Mesendoderm (in vitro differentiated cells): ENCODE measurements around the gene AGTR1. TPM values are rescaled to one million over a fixed set of nuclear protein-coding genes. Genes with fewer than 3 reads are reported as not detected.

Experiments used
- DNase-seq: peaks from one replicate; pipeline ENCODE4 v3.0.0; 2013
- H2AK5ac ChIP-seq: 2 replicates; pipeline ENCODE4 v1.6.1; 2013; ENCODE audit warnings: low read length, inconsistent platforms
- H2BK120ac ChIP-seq: 2 replicates; pipeline ENCODE4 v1.6.1; 2013; ENCODE audit warnings: low read depth, mild to moderate bottlenecking, low read length, moderate library complexity, mixed read lengths
- H2BK15ac ChIP-seq: replicated peaks from 2 replicates; pipeline ENCODE4 v1.6.1; 2013; ENCODE audit warnings: low read depth, mild to moderate bottlenecking, moderate library complexity
- H2BK5ac ChIP-seq: 2 replicates; pipeline ENCODE4 v1.6.1; 2013; ENCODE audit warnings: low read length, inconsistent platforms
- H3K18ac ChIP-seq: 2 replicates; pipeline ENCODE4 v1.6.1; 2013; ENCODE audit warnings: mild to moderate bottlenecking, low read length, mixed read lengths
- H3K23ac ChIP-seq: one replicate; pipeline ENCODE4 v1.6.1; 2013; ENCODE audit warnings: low read length
- H3K27ac ChIP-seq: 2 replicates; pipeline ENCODE4 v1.5.1; 2013; ENCODE audit warnings: low read depth, mild to moderate bottlenecking, inconsistent platforms, low read length, moderate library complexity
- H3K27me3 ChIP-seq: 2 replicates; pipeline ENCODE4 v1.6.1; 2013; ENCODE audit warnings: low read length, control low read depth, mild to moderate bottlenecking, inconsistent platforms; ENCODE audit not compliant: insufficient read depth, poor library complexity
- H3K36me3 ChIP-seq: 2 replicates; pipeline ENCODE4 v1.6.1; 2013; ENCODE audit warnings: low read length, inconsistent platforms; ENCODE audit not compliant: control insufficient read depth, insufficient read depth
- H3K4ac ChIP-seq: one replicate; pipeline ENCODE4 v1.6.1; 2013; ENCODE audit warnings: low read depth, mild to moderate bottlenecking, low read length, moderate library complexity
- H3K4me1 ChIP-seq: 2 replicates; pipeline ENCODE4 v1.6.1; 2013; ENCODE audit warnings: low read depth, low read length, inconsistent platforms; ENCODE audit not compliant: control insufficient read depth
- H3K4me2 ChIP-seq: 2 replicates; pipeline ENCODE4 v1.6.1; 2013; ENCODE audit warnings: low read length
- H3K4me3 ChIP-seq: 2 replicates; pipeline ENCODE4 v1.5.1; 2013; ENCODE audit warnings: mild to moderate bottlenecking, low read length
- H3K56ac ChIP-seq: one replicate; pipeline ENCODE4 v1.6.1; 2013; ENCODE audit warnings: low read length
- H3K79me1 ChIP-seq: 2 replicates; pipeline ENCODE4 v1.6.1; 2013; ENCODE audit warnings: low read length, inconsistent platforms
- H3K79me2 ChIP-seq: 2 replicates; pipeline ENCODE4 v1.6.1; 2013; ENCODE audit warnings: mild to moderate bottlenecking, low read length; ENCODE audit not compliant: control insufficient read depth, insufficient read depth
- H3K9ac ChIP-seq: 2 replicates; pipeline ENCODE4 v1.6.1; 2013; ENCODE audit warnings: low read length, inconsistent platforms
- H4K5ac ChIP-seq: one replicate; pipeline ENCODE4 v1.6.1; 2013; ENCODE audit warnings: low read length
- H4K8ac ChIP-seq: one replicate; pipeline ENCODE4 v1.6.1; 2013; ENCODE audit warnings: low read depth, mild to moderate bottlenecking, control low read depth, low read length, moderate library complexity
- WGBS: extraction: QIAGEN DNeasy Blood & Tissue Kit; methylation state at CpG from one replicate; pipeline ENCODE4 v1.1.7; 2013; ENCODE audit warnings: low lambda C conversion rate, missing lambda C conversion rate; ENCODE audit not compliant: insufficient coverage; ENCODE audit errors: extremely low coverage; 5-methylcytosine and 5-hydroxymethylcytosine counted together
- polyA plus RNA-seq, 2 experiments: library from polyadenylated mRNA; stranded (reverse); fragments of 200-250 nt; gene quantifications; one replicate each; pipeline ENCODE4 v1.2.3, GENCODE V29; 2013

AGTR1 gene
- 0.14 TPM for polyA plus RNA-seq (2013, experiment 1 of 2)
- polyA plus RNA-seq (2013, experiment 2 of 2) = 0.17 TPM

- H3K36me3 ChIP-seq = no peaks in the 10 kb centered on the region
- H3K56ac ChIP-seq = peak within 1 kb of the TSS; percentile 6
- H3K4me2 ChIP-seq = peak within 1 kb of the TSS; percentile 51
- no peaks in the 10 kb centered on the region for H3K27me3 ChIP-seq
- H3K9ac ChIP-seq = peak within 1 kb of the TSS; percentile 9
- no peak within 1 kb of the TSS for H3K18ac ChIP-seq
- H4K5ac ChIP-seq = no peak within 1 kb of the TSS
- H2AK5ac ChIP-seq = no peak within 1 kb of the TSS
- no peak within 1 kb of the TSS for H3K27ac ChIP-seq
- H2BK120ac ChIP-seq = no peak within 1 kb of the TSS
- no peak within 1 kb of the TSS for H4K8ac ChIP-seq
- WGBS = no CpG with 5 or more reads among the region's 61 CpGs
- peak within 1 kb of the TSS; percentile 15 for H3K4me3 ChIP-seq
- H2BK15ac ChIP-seq = no peak within 1 kb of the TSS
- no peak within 1 kb of the TSS for H3K23ac ChIP-seq
- no peak within 1 kb of the TSS for H3K4ac ChIP-seq
- H3K79me2 ChIP-seq = no peaks in the 10 kb centered on the region
- H3K79me1 ChIP-seq = no peaks in the 10 kb centered on the region
- DNase-seq = peak; percentile 86
- no peaks in the 10 kb centered on the region for H3K4me1 ChIP-seq
- no peak within 1 kb of the TSS for H2BK5ac ChIP-seq
Observed at GRCh38 chr3:148697306-148698189, at the start of gene AGTR1. AGTR1 (plus strand) TSS chr3:148697903; CDS start chr3:148741036, 43,133 bp downstream.

GRCh38 chr3:148648685-148649352 lies 48.9 kb upstream of the AGTR1 start:
- Histone ChIP-seq H3K23ac (no peak overlapping the region), H2AK5ac (no peak overlapping the region), H3K4ac (no peak overlapping the region), H3K36me3 (no peaks in the 10 kb centered on the region), H4K5ac (no peak overlapping the region), H4K8ac (no peak overlapping the region), H3K79me1 (no peaks in the 10 kb centered on the region), H2BK5ac (no peak overlapping the region), H3K9ac (no peak overlapping the region), H3K27me3 (no peaks in the 10 kb centered on the region), H3K4me3 (no peak overlapping the region), H2BK120ac (no peak overlapping the region), H3K18ac (no peak overlapping the region), H2BK15ac (no peak overlapping the region), H3K4me2 (no peak overlapping the region), H3K27ac (no peak overlapping the region), H3K4me1 (no peaks in the 10 kb centered on the region), H3K56ac (no peak overlapping the region), H3K79me2 (no peaks in the 10 kb centered on the region)
- DNase-seq = no peak
- no CpG with 5 or more reads among the region's 3 CpGs for WGBS

GRCh38 chr3:148651549-148651948 lies 46.2 kb upstream of the AGTR1 start:
- H2BK15ac ChIP-seq = no peak overlapping the region
- no peak overlapping the region for H3K4me2 ChIP-seq
- no CpG with 5 or more reads among the region's 6 CpGs for WGBS
- H2BK120ac ChIP-seq = no peak overlapping the region
- no peaks in the 10 kb centered on the region for H3K27me3 ChIP-seq
- no peak overlapping the region for H3K9ac ChIP-seq
- H3K18ac ChIP-seq = no peak overlapping the region
- no peak overlapping the region for H3K56ac ChIP-seq
- H3K79me2 ChIP-seq = no peaks in the 10 kb centered on the region
- DNase-seq = no peak
- H3K36me3 ChIP-seq = no peaks in the 10 kb centered on the region
- no peak overlapping the region for H3K23ac ChIP-seq
- no peak overlapping the region for H3K4me3 ChIP-seq
- H3K4me1 ChIP-seq = no peaks in the 10 kb centered on the region
- H4K5ac ChIP-seq = no peak overlapping the region
- H2BK5ac ChIP-seq = no peak overlapping the region
- H3K79me1 ChIP-seq = no peaks in the 10 kb centered on the region
- no peak overlapping the region for H3K27ac ChIP-seq
- no peak overlapping the region for H4K8ac ChIP-seq
- H3K4ac ChIP-seq = no peak overlapping the region
- no peak overlapping the region for H2AK5ac ChIP-seq

- H3K27ac ChIP-seq = no peak overlapping the region
- no peak overlapping the region for H3K56ac ChIP-seq
- no peak overlapping the region for H2BK120ac ChIP-seq
- H3K18ac ChIP-seq = no peak overlapping the region
- no peak overlapping the region for H3K4me3 ChIP-seq
- H3K4me2 ChIP-seq = no peak overlapping the region
- DNase-seq = no peak
- no peak overlapping the region for H2BK15ac ChIP-seq
- no peak overlapping the region for H3K9ac ChIP-seq
- H3K23ac ChIP-seq = no peak overlapping the region
- no peaks in the 10 kb centered on the region for H3K27me3 ChIP-seq
- H4K5ac ChIP-seq = no peak overlapping the region
- H3K79me1 ChIP-seq = no peaks in the 10 kb centered on the region
- H3K79me2 ChIP-seq = no peaks in the 10 kb centered on the region
- no peak overlapping the region for H4K8ac ChIP-seq
- H2AK5ac ChIP-seq = no peak overlapping the region
- no CpG with 5 or more reads among the region's 4 CpGs for WGBS
- H3K4ac ChIP-seq = no peak overlapping the region
- no peaks in the 10 kb centered on the region for H3K4me1 ChIP-seq
- H3K36me3 ChIP-seq = no peaks in the 10 kb centered on the region
- H2BK5ac ChIP-seq = no peak overlapping the region
Observed at GRCh38 chr3:148654433-148654832, 43.3 kb upstream of the AGTR1 start.

GRCh38 chr3:148657470-148657869 lies 40.2 kb upstream of the AGTR1 start:
- Histone ChIP-seq H3K79me1 (no peaks in the 10 kb centered on the region), H3K56ac (no peak overlapping the region), H3K27me3 (no peaks in the 10 kb centered on the region), H3K9ac (no peak overlapping the region), H4K5ac (no peak overlapping the region), H3K4ac (no peak overlapping the region), H3K79me2 (no peaks in the 10 kb centered on the region), H3K4me3 (no peak overlapping the region), H2AK5ac (no peak overlapping the region), H3K27ac (no peak overlapping the region), H2BK120ac (no peak overlapping the region), H4K8ac (no peak overlapping the region), H3K36me3 (no peaks in the 10 kb centered on the region), H2BK5ac (no peak overlapping the region), H3K4me1 (no peaks in the 10 kb centered on the region), H3K23ac (no peak overlapping the region), H3K18ac (no peak overlapping the region), H3K4me2 (no peak overlapping the region), H2BK15ac (no peak overlapping the region)
- WGBS = no CpG with 5 or more reads among the region's 4 CpGs
- DNase-seq = no peak
